PC-9 (cell line): ENCODE results near the gene RAG2.

ENCODE experiments used
- EZH2 ChIP-seq: fragments of 200-600 bp; sonication (generic); IDR thresholded peaks from 2 replicates; pipeline ENCODE4 v1.8.0; 2017; ENCODE audit warnings: antibody characterized with exemption, low read depth
- TF ChIP-seq, protein P1 (sequence below): fragments of 200-600 bp; sonication (generic); conservative IDR thresholded peaks from 2 replicates; pipeline ENCODE4 v1.6.1; 2017; ENCODE audit warnings: mixed run types, antibody characterized with exemption, mild to moderate bottlenecking, moderate library complexity

DNA sequence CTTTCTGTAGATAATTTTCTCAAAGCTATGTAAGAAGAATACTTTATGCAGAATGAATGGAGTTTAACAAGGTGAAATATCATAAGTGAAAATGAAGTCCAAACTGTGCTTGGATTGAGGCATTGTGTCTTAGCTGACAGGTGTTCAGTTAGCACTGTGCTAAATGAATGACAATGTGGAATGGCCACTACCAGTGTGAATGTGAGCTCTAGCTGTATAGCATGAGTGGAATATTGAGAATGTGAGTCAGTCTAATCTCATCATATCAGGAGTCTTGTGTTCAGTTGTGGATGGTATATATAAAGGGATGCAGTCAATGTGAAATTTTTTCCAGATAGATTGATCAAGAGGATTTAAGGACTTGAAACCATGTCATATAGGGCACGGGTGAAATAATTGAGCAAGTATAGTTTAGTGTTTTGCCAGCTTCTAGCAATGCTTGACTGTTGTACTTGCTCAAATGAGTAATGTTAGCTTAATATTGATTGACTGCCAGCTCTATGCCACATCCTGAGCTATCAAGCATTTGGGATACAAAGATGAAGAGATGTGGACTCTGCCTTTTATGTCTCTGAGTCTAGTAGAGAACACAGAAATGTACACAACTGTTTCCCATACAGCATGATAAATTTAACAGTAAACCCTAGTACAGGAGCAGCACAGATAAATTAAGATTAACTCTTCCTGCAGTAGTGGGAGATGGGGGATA is 10.6 kb upstream of the RAG2 start:
- TF ChIP-seq, protein P1, sequence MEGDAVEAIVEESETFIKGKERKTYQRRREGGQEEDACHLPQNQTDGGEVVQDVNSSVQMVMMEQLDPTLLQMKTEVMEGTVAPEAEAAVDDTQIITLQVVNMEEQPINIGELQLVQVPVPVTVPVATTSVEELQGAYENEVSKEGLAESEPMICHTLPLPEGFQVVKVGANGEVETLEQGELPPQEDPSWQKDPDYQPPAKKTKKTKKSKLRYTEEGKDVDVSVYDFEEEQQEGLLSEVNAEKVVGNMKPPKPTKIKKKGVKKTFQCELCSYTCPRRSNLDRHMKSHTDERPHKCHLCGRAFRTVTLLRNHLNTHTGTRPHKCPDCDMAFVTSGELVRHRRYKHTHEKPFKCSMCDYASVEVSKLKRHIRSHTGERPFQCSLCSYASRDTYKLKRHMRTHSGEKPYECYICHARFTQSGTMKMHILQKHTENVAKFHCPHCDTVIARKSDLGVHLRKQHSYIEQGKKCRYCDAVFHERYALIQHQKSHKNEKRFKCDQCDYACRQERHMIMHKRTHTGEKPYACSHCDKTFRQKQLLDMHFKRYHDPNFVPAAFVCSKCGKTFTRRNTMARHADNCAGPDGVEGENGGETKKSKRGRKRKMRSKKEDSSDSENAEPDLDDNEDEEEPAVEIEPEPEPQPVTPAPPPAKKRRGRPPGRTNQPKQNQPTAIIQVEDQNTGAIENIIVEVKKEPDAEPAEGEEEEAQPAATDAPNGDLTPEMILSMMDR: no peak
- TF ChIP-seq EZH2: no peak
